MM.1S (cell line): Measurements from ENCODE around the gene VPS8.

ENCODE experiments used
- DNase-seq: peaks from one replicate; pipeline ENCODE4 v3.0.0-alpha.2; 2015
- H2AFZ ChIP-seq: fragments of 300-600 bp; sonication (generic); 2 replicates; pipeline ENCODE4 v1.6.0; 2016; ENCODE audit warnings: antibody characterized with exemption, low read length
- H3F3A ChIP-seq: fragments of 300-600 bp; sonication (generic); 2 replicates; pipeline ENCODE4 v1.6.1; 2016; ENCODE audit warnings: mild to moderate bottlenecking, antibody characterized with exemption, low read length, moderate library complexity, mixed read lengths; ENCODE audit not compliant: insufficient read depth
- H3K27ac ChIP-seq: fragments of 300-600 bp; sonication (generic); 2 replicates; pipeline ENCODE4 v1.5.1; 2016; ENCODE audit warnings: mild to moderate bottlenecking, low read length
- H3K27me3 ChIP-seq: fragments of 300-600 bp; sonication (generic); replicated peaks from 2 replicates; pipeline ENCODE4 v1.6.0; 2016; ENCODE audit warnings: low read length; ENCODE audit not compliant: insufficient read depth
- H3K36me3 ChIP-seq: fragments of 300-600 bp; sonication (generic); replicated peaks from 2 replicates; pipeline ENCODE4 v1.6.1; 2016; ENCODE audit warnings: mild to moderate bottlenecking, low read length, mixed read lengths; ENCODE audit not compliant: insufficient read depth
- H3K4me1 ChIP-seq: fragments of 300-600 bp; sonication (generic); 2 replicates; pipeline ENCODE4 v1.6.1; 2016; ENCODE audit warnings: low read length, mixed read lengths
- H3K4me2 ChIP-seq: fragments of 300-600 bp; sonication (generic); 2 replicates; pipeline ENCODE4 v1.6.0; 2016; ENCODE audit warnings: low read depth, low read length
- H3K4me3 ChIP-seq: fragments of 300-600 bp; sonication (generic); 2 replicates; pipeline ENCODE4 v1.5.1; 2016; ENCODE audit warnings: low read length, mixed read lengths
- H3K79me2 ChIP-seq: fragments of 300-600 bp; sonication (generic); 2 replicates; pipeline ENCODE4 v1.6.1; 2016; ENCODE audit warnings: mixed run types, low read length, mixed read lengths
- H3K9ac ChIP-seq: fragments of 300-600 bp; sonication (generic); 2 replicates; pipeline ENCODE4 v1.6.1; 2016; ENCODE audit warnings: low read length, mixed read lengths
- H3K9me2 ChIP-seq: fragments of 300-600 bp; sonication (generic); replicated peaks from 2 replicates; pipeline ENCODE4 v1.6.1; 2016; ENCODE audit warnings: mild to moderate bottlenecking, low read length, mixed read lengths; ENCODE audit not compliant: insufficient read depth
- H3K9me3 ChIP-seq: fragments of 300-600 bp; sonication (generic); replicated peaks from 2 replicates; pipeline ENCODE4 v1.6.1; 2016; ENCODE audit warnings: mild to moderate bottlenecking, low read length, mixed read lengths; ENCODE audit not compliant: insufficient read depth
- H4K20me1 ChIP-seq: fragments of 300-600 bp; sonication (generic); 2 replicates; pipeline ENCODE4 v1.6.1; 2016; ENCODE audit warnings: mild to moderate bottlenecking, low read length, moderate library complexity, mixed read lengths; ENCODE audit not compliant: insufficient read depth
- EZH2 ChIP-seq: fragments of 300-600 bp; sonication (generic); optimal IDR thresholded peaks from 2 replicates; pipeline ENCODE3; 2017; ENCODE audit warnings: low read depth, mild to moderate bottlenecking, antibody characterized with exemption, low read length, mixed read lengths
- EZH2phosphoT487 ChIP-seq: fragments of 300-600 bp; sonication (generic); IDR thresholded peaks from 2 replicates; pipeline ENCODE4 v1.6.1; 2018; ENCODE audit warnings: antibody characterized with exemption, low read length
- TF ChIP-seq, protein P1 (sequence below): fragments of 300-600 bp; sonication (generic); IDR thresholded peaks from 2 replicates; pipeline ENCODE4 v1.5.1; 2016; ENCODE audit warnings: antibody characterized with exemption, low read length, mixed read lengths

Gene VPS8

DNA sequence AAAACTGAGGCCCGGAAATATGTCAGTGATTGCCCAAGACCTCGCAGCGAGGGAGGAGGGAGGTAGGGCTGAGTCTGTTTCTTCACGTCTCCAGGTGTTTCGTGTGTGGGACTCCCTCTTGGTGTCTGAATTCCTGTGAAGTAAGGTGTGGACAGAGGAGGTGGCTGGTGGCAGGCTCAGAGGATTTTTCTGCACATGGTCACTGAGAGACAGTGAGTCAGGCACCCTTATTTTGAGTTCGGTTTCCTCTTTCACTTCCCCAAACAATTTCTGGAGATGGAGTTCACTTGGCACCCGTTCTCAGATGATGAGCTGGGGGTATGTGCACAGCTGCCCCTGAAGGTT lies 46.3 kb upstream of the VPS8 start:
- no peaks in the 10 kb centered on the region for H3F3A ChIP-seq
- H3K4me1 ChIP-seq = 0 out of 2 replicates have a peak, but pooled peaks cover 8% of the 10 kb centered on the region
- H3K9ac ChIP-seq = no peak overlapping the region
- peaks cover 20% of the 10 kb centered on the region for H3K27me3 ChIP-seq
- H3K27ac ChIP-seq = no peak overlapping the region
- no peaks in the 10 kb centered on the region for H3K9me2 ChIP-seq
- TF ChIP-seq, protein P1, sequence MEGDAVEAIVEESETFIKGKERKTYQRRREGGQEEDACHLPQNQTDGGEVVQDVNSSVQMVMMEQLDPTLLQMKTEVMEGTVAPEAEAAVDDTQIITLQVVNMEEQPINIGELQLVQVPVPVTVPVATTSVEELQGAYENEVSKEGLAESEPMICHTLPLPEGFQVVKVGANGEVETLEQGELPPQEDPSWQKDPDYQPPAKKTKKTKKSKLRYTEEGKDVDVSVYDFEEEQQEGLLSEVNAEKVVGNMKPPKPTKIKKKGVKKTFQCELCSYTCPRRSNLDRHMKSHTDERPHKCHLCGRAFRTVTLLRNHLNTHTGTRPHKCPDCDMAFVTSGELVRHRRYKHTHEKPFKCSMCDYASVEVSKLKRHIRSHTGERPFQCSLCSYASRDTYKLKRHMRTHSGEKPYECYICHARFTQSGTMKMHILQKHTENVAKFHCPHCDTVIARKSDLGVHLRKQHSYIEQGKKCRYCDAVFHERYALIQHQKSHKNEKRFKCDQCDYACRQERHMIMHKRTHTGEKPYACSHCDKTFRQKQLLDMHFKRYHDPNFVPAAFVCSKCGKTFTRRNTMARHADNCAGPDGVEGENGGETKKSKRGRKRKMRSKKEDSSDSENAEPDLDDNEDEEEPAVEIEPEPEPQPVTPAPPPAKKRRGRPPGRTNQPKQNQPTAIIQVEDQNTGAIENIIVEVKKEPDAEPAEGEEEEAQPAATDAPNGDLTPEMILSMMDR = no peak
- no peak for TF ChIP-seq EZH2
- TF ChIP-seq EZH2phosphoT487 = no peak
- peak overlapping the region; percentile 2; the same call in 1 of the 2 replicates for H3K4me2 ChIP-seq
- DNase-seq = no peak
- no peak overlapping the region for H3K4me3 ChIP-seq
- H4K20me1 ChIP-seq = no peaks in the 10 kb centered on the region
- H2AFZ ChIP-seq = no peak overlapping the region
- no peaks in the 10 kb centered on the region for H3K36me3 ChIP-seq
- no peaks in the 10 kb centered on the region for H3K9me3 ChIP-seq
- H3K79me2 ChIP-seq = no peaks in the 10 kb centered on the region

GRCh38 chr3:184766555-184767261 lies 45.3 kb upstream of the VPS8 start:
- TF ChIP-seq EZH2phosphoT487 (no peak), EZH2 (no peak)
- TF ChIP-seq, protein P1 = no peak
- Histone ChIP-seq H3K27ac (no peak overlapping the region), H3K9ac (no peak overlapping the region), H4K20me1 (no peaks in the 10 kb centered on the region), H3K9me2 (no peaks in the 10 kb centered on the region), H3K4me3 (no peak overlapping the region), H3F3A (no peaks in the 10 kb centered on the region), H3K36me3 (no peaks in the 10 kb centered on the region), H3K4me1 (0 out of 2 replicates have a peak, but pooled peaks cover 8% of the 10 kb centered on the region), H2AFZ (no peak overlapping the region), H3K4me2 (no peak overlapping the region), H3K9me3 (no peaks in the 10 kb centered on the region), H3K79me2 (no peaks in the 10 kb centered on the region), H3K27me3 (peaks cover 30% of the 10 kb centered on the region)
- DNase-seq = no peak

DNA sequence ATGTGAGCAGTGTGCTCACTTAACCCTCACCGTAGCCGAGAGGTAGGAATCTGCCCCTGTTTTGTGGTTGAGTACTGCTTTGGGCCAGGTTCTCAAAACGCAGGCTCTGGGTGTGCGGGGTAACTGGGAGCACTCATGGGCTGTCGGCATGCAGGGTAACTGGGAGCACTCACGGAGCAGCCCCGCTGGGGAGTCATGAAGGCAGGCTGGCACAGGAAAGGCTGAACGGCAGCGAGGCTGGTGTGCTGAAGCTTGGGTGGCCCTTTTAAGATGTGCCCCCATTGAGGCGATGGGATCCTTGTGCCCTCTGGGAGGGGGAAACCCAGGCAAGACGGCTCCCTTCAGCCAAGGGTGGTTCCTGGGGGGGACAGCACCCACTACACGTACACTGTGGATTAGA lies 44.6 kb upstream of the VPS8 start:
- H3K79me2 ChIP-seq = no peaks in the 10 kb centered on the region
- H3K36me3 ChIP-seq = no peaks in the 10 kb centered on the region
- no peak overlapping the region for H2AFZ ChIP-seq
- H3K4me1 ChIP-seq = 0 out of 2 replicates have a peak, but pooled peaks cover 8% of the 10 kb centered on the region
- no peaks in the 10 kb centered on the region for H3F3A ChIP-seq
- no peak overlapping the region for H3K4me3 ChIP-seq
- no peaks in the 10 kb centered on the region for H3K9me2 ChIP-seq
- H3K4me2 ChIP-seq = no peak overlapping the region
- H3K9me3 ChIP-seq = no peaks in the 10 kb centered on the region
- no peak for TF ChIP-seq EZH2
- TF ChIP-seq EZH2phosphoT487 = no peak
- TF ChIP-seq, protein P1 = no peak
- no peaks in the 10 kb centered on the region for H4K20me1 ChIP-seq
- no peak overlapping the region for H3K9ac ChIP-seq
- DNase-seq = no peak
- H3K27me3 ChIP-seq = peaks cover 35% of the 10 kb centered on the region
- H3K27ac ChIP-seq = no peak overlapping the region
